Renal pelvis (tissue), 4 donors: Measurements from ENCODE around the gene IRAG1. TPM values are rescaled to one million over a fixed set of nuclear protein-coding genes. Genes with fewer than 3 reads are reported as not detected.

Source experiments
- DNase-seq: peaks from one replicate; pipeline ENCODE4 v3.0.0-alpha.2; 2013
- polyA plus RNA-seq, 3 donors: library from polyadenylated mRNA; unstranded; fragments of 120-200 nt; gene quantifications; one replicate each; pipeline ENCODE4 v1.2.1, GENCODE V29; 2013; ENCODE audit not compliant: insufficient read length in 3 of 3

Gene IRAG1
- polyA plus RNA-seq, 3 donors, result 9.5 to 13.4 (median 9.5) TPM

GRCh38 chr11:10648871-10649270, 44.7 kb downstream of the IRAG1 start:
- no peak for DNase-seq

- no peak for DNase-seq
Measured at GRCh38 chr11:10646681-10647355, 46.7 kb downstream of the IRAG1 start.

DNA sequence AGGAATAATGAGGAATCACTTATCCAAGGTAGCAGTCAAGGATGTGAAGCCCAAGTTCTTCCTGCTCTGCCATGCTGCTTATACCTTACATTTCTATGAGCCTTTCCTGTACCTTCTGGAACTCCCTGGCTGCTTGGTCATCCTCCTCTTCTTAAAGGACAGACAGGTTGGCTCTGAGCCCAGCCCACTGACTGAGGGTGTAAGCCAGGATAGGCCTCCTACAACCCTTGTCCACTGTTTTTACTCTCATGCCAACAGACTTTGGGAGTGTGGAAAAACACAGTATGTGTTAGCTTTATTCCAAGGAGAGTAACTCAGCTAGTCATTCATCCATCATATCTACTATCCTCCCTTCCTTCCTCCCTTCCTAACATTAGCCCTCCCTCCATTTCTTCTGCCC, 47.5 kb downstream of the IRAG1 start:
- no peak for DNase-seq

DNA sequence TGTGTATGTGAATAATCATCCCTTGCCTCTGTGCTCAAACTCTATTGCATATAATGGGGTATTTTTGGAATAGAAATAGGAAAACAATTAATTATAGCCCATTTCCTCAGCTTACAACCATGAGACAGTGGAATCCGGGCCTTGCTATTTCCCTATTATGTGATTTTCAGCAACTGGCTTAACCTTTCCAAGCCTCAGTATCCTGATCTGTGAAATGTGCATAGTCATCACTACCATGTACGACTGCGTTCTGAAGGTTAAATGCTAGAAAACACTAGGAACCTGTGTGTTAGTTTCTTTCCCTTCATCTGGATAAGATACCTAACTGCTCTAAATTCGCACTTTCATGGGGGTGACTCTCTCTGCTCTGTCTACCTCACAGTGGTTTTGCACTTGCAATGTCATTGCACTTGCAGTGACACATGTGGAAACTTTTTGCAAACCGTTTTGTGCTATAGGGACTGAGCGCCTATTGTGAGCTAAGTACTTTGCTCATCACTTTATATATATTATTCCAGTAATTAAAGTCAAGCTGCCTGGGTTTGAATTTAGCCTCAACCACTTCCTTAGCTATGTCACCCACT, 48.3 kb downstream of the IRAG1 start:
- no peak for DNase-seq

Other genes starting within 250 kb of the IRAG1 start
- 1 to 10 TPM; 5.6 to 8.1 (median 6.4) TPM for gene AMPD3, start 238.5 kb downstream of the IRAG1 start, polyA plus RNA-seq
- gene RNF141, start 152.6 kb downstream of the IRAG1 start, polyA plus RNA-seq, result 10 to 100 TPM; 32.8 to 44.6 (median 37.7) TPM
- gene LYVE1, start 125.1 kb downstream of the IRAG1 start, polyA plus RNA-seq, result 10 to 100 TPM; 57.7 to 75.5 (median 59.9) TPM
- gene CTR9, start 57.5 kb upstream of the IRAG1 start, polyA plus RNA-seq, result 10 to 100 TPM; 59.4 to 75.2 (median 65.3) TPM
- 100 to 1,000 TPM; 849 to 937 (median 854) TPM for gene EIF4G2, start 115.2 kb upstream of the IRAG1 start, polyA plus RNA-seq
- gene ZBED5, start 164.3 kb upstream of the IRAG1 start, polyA plus RNA-seq, result 100 to 1,000 TPM in 2 of 3 donors, 10 to 100 TPM in 1; 99.6 to 104 (median 101) TPM